Endothelial cell of coronary artery (primary cell): ENCODE results near the gene WT1. TPM values are rescaled to one million over a fixed set of nuclear protein-coding genes. Genes with fewer than 3 reads are reported as not detected.

ENCODE experiments used
- total RNA-seq: library from RNA; depleted of rRNA; stranded (reverse); fragments of >200 nt; gene quantifications from 2 replicates; pipeline ENCODE4 v1.2.3, GENCODE V29; 2014

Gene WT1
- 0.99 and 1.1 TPM in 2 replicates for total RNA-seq

DNA sequence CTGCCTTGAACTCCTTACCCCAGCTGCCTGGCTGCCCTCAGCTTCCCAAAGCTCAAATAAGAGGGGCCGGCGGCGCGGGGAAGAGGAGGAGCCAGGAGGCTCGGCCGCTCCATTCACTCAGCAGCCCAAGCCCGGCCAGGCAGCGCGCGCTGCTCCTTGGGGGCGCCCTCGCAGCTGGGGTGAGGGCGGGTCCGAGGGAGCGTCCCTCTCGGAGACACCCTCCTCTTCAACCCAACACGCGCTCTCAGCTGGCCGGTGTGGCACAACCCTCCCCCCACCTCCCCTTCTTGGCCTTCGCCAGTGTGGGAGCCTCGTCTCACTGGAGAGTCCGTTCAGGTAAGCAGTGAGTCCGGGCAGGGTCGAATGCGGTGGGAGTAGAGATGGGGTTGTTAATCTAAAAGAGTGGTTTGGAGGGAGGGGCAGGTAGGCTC, at the start of gene WT1:
TSS of gene WT1 (minus strand) at position 29 of the 431 bp plus-strand sequence.

Other genes with a start within 250 kb of the WT1 start
- 407 and 440 TPM in 2 replicates for gene EIF3M, start 148.3 kb upstream of the WT1 start, total RNA-seq